Esophagus muscularis mucosa (tissue), 4 donors: ENCODE data around the gene KLHL29. TPM values are rescaled to one million over a fixed set of nuclear protein-coding genes. Genes with fewer than 3 reads are reported as not detected.

Experiments
- DNase-seq: peaks from one replicate; pipeline ENCODE4 v3.0.0-alpha.2; 2017; ENCODE audit errors: extremely low spot score
- H3K27ac ChIP-seq, 4 donors: fragments of 200-600 bp; sonication (generic); replicated peaks in 1 of 4; 1 replicate in 3 of 4; 2 replicates in 1 of 4; pipeline ENCODE4 v1.5.1; 2016 to 2019; ENCODE audit warnings: mild to moderate bottlenecking in 1 of 4
- H3K27me3 ChIP-seq, 4 donors: fragments of 200-600 bp; sonication (generic); one replicate each; pipeline versions ENCODE4 v1.5.1 to v1.6.0; 2016 to 2019
- H3K36me3 ChIP-seq, 4 donors: fragments of 200-600 bp; sonication (generic); one replicate each; pipeline ENCODE4 v1.5.1; 2016 to 2019
- H3K4me1 ChIP-seq, 4 donors: fragments of 200-600 bp; sonication (generic); one replicate each; pipeline ENCODE4 v1.5.1; 2016 to 2019
- H3K4me3 ChIP-seq, 4 donors: fragments of 200-600 bp; sonication (generic); 1 replicate in 2 of 4; 2 replicates in 2 of 4; pipeline ENCODE4 v1.5.1; 2016 to 2019; ENCODE audit warnings: mild to moderate bottlenecking in 4 of 4, moderate library complexity in 1 of 4
- H3K9me3 ChIP-seq, 4 donors: fragments of 200-600 bp; sonication (generic); 1 replicate in 3 of 4; 2 replicates in 1 of 4; pipeline ENCODE4 v1.5.1; 2016 to 2019
- EP300 ChIP-seq: sonication (generic); formaldehyde crosslinking; IDR thresholded peaks from one replicate; pipeline ENCODE4 v1.6.1; 2017; ENCODE audit warnings: antibody characterized with exemption
- POLR2A ChIP-seq: fragments of 450-650 bp; IDR thresholded peaks from one replicate; pipeline ENCODE4 v1.6.1; 2017; ENCODE audit warnings: antibody characterized with exemption, moderate library complexity, mild to moderate bottlenecking, low read depth
- POLR2AphosphoS5 ChIP-seq, 2 donors: sonication (generic); formaldehyde crosslinking; IDR thresholded peaks; one replicate each; pipeline ENCODE4 v1.6.1; 2017; ENCODE audit warnings: antibody characterized with exemption in 2 of 2
- WGBS: methylation state at CpG from one replicate; pipeline ENCODE4 v1.1.5; 2018; 5-methylcytosine and 5-hydroxymethylcytosine counted together
- intact Hi-C: fragments of 100-400 bp; cut with DNase I; formaldehyde crosslinking; loops from one replicate; pipeline ENCODE4 v1.15.1; 2023
- total RNA-seq, 4 donors: library from RNA; depleted of rRNA; stranded (reverse); fragments of >200 nt; gene quantifications; one replicate each; pipeline versions ENCODE4 v1.1.0 to v1.2.1, GENCODE V29; 2016
- TF ChIP-seq, protein P1 (sequence below), 3 experiments: fragments of 200-600 bp in 2 of 3; fragments of 450-650 bp in 1 of 3; sonication (generic) in 2 of 3; IDR thresholded peaks; one replicate each; pipeline ENCODE4 v1.5.1; 2017 to 2019; ENCODE audit warnings: antibody characterized with exemption in 3 of 3, mild to moderate bottlenecking in 2 of 3, moderate library complexity in 1 of 3

KLHL29 gene
- total RNA-seq, 4 donors from 2014 or later: 22.0 to 26.1 (median 23.4) TPM

DNA sequence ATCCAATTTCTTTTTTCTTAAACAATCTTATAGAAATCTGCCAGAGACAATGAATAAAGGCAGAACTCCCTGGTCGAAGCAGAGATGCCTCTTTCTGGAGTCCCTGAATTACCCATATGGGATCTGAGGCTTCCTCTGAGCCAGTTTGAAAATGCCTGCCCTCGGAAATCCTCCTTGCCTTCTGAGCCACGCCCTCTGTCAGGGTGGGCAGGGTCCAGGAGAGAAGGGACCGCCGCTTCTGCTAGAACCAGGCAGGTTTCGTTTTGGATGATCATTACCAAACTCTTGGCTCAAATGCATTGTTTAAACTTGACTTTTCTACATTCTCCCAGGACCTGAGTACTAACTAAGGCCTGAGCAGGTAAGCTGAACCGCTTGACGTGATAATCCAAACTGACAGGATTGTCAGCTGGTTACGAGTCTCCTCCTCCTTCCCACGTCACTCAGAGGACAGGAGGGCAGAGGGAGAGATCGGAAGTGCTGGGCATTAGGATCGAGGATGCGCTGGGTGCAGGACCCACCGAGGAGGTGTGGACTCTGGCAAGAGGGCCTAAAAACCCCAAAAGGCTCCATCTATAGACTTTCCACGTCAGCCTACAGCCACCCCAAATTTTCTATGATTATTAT lies 128.4 kb downstream of the KLHL29 start:
- intact Hi-C loops: no loop called here
- no peaks in the 10 kb centered on the region for H3K9me3 ChIP-seq
- no peaks in the 10 kb centered on the region for H3K36me3 ChIP-seq
- peaks cover 9 to 40% (median 29%) of the 10 kb centered on the region in 4 donors for H3K4me1 ChIP-seq
- 63% methylated on average over 11 of the region's 15 CpGs for WGBS
- DNase-seq: no peak
- H3K4me3 ChIP-seq: peak overlapping the region in 3 of 4 donors; percentile 7 to 44 (median 26)
- peak overlapping the region; percentile 47 to 76 (median 64) for H3K27ac ChIP-seq
- TF ChIP-seq POLR2AphosphoS5 (IDR thresholded peaks at IDR 0.05): peak; percentile 49 to 76
- TF ChIP-seq, protein P1, sequence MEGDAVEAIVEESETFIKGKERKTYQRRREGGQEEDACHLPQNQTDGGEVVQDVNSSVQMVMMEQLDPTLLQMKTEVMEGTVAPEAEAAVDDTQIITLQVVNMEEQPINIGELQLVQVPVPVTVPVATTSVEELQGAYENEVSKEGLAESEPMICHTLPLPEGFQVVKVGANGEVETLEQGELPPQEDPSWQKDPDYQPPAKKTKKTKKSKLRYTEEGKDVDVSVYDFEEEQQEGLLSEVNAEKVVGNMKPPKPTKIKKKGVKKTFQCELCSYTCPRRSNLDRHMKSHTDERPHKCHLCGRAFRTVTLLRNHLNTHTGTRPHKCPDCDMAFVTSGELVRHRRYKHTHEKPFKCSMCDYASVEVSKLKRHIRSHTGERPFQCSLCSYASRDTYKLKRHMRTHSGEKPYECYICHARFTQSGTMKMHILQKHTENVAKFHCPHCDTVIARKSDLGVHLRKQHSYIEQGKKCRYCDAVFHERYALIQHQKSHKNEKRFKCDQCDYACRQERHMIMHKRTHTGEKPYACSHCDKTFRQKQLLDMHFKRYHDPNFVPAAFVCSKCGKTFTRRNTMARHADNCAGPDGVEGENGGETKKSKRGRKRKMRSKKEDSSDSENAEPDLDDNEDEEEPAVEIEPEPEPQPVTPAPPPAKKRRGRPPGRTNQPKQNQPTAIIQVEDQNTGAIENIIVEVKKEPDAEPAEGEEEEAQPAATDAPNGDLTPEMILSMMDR (IDR thresholded peaks at IDR 0.05): no peak
- no peaks in the 10 kb centered on the region for H3K27me3 ChIP-seq

DNA sequence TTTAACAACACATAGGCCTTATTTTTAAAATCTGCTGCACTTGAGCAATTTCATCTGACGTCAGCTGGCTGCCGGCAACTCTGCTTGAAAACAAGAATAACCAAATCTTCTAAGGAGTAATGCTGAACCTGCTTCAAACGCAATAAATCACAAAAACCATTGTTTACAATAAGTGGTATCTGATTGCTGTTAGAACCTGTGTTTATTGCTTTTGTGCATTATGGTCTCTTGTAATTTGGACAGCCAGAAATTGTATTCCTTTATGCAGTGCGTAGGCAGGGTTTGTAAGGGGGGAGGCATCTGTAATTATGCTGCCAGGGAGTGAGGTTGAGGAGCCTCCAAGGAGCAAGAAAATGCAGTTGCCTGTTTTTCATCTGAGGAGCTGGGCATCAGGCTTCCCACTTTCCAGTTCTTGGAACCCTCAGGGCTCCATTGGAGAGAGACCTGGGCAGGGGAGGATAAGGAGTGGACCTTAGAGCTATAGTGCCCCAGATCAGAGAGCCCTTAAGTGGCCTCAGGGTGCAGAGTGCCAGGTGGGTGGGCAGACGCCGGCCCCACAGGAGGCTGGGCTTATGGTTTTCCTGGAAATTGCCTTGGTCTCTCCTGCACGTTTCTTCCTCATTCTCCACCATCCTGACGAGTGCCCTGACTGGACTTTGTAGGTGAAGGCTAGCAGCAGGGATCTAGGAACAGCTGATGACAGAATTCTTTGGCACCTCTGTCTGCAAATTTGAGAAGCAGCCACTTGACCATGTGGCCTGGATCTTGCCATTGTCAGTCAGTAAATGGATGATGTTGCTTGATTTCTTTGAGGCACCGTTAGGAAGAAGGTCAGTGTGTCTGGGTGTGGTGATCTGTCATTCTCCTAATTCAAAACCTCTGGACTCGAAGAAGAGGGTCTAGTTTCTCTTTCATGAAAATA lies 129.2 kb downstream of the KLHL29 start:
- peak overlapping the region; percentile 47 to 76 (median 64) for H3K27ac ChIP-seq
- no peak for DNase-seq

DNA sequence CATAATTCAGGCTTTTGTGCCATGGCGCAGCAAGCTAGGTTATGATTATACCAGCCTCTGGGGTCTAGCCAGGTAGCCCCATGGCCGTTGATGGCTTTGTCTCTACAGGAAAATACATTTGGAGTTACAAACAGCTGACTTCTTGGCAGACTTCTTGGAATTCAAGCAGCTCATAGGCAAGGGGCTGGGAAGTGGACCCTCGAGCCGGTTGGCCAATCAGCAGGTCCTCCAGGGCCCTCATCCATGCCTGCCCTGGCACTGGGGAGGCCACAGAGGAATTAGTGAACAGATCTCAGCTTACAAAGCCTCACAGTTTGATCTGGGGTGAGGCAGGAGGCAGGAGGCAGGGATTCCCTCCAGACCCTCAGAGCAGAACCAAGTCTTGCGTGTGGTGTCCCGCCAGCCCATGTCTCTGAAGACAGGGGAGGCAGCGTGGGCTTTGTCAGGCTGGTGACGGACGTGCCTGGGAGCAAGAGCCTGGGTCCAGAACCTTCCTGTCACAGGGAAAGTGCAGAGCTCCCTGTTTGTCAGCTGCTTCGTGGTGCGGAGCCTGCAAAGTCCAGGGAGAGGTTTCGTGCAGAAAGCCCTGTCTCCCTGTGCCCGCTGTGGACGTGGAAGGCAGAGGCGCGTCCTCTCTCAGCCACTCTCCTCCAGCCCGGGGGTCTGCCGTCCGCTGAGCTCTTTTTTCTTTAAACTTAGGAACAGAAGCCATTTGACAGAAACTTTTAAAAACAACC lies 131.7 kb downstream of the KLHL29 start:
- H3K4me3 ChIP-seq: no peak overlapping the region
- H3K27ac ChIP-seq: no peak overlapping the region
- no peaks in the 10 kb centered on the region for H3K36me3 ChIP-seq
- DNase-seq: no peak
- WGBS: 88% methylated on average over 13 of the region's 19 CpGs
- no peak for TF ChIP-seq POLR2A
- no peak for TF ChIP-seq EP300
- TF ChIP-seq POLR2AphosphoS5 (IDR thresholded peaks at IDR 0.05): no peak
- TF ChIP-seq, protein P1 (IDR thresholded peaks at IDR 0.05): no peak
- intact Hi-C loops: no loop called here
- peaks cover 16 to 72% (median 62%) of the 10 kb centered on the region in 4 donors for H3K4me1 ChIP-seq
- no peaks in the 10 kb centered on the region for H3K9me3 ChIP-seq
- H3K27me3 ChIP-seq: no peaks in the 10 kb centered on the region

More for the DNA sequence above, 129.2 kb downstream of the KLHL29 start:
- 46% methylated on average over 10 of the region's 10 CpGs for WGBS
- Histone ChIP-seq H3K27me3 (no peaks in the 10 kb centered on the region), H3K4me1 (peaks cover 14 to 48% (median 36%) of the 10 kb centered on the region in 4 donors), H3K4me3 (peak overlapping the region in 2 of 4 donors; percentile 7 to 44), H3K9me3 (no peaks in the 10 kb centered on the region), H3K36me3 (no peaks in the 10 kb centered on the region)
- TF ChIP-seq POLR2A (no peak), EP300 (no peak), POLR2AphosphoS5 (IDR thresholded peaks at IDR 0.05) (no peak)
- TF ChIP-seq, protein P1 (IDR thresholded peaks at IDR 0.05): no peak
- intact Hi-C loops: no loop called here

DNA sequence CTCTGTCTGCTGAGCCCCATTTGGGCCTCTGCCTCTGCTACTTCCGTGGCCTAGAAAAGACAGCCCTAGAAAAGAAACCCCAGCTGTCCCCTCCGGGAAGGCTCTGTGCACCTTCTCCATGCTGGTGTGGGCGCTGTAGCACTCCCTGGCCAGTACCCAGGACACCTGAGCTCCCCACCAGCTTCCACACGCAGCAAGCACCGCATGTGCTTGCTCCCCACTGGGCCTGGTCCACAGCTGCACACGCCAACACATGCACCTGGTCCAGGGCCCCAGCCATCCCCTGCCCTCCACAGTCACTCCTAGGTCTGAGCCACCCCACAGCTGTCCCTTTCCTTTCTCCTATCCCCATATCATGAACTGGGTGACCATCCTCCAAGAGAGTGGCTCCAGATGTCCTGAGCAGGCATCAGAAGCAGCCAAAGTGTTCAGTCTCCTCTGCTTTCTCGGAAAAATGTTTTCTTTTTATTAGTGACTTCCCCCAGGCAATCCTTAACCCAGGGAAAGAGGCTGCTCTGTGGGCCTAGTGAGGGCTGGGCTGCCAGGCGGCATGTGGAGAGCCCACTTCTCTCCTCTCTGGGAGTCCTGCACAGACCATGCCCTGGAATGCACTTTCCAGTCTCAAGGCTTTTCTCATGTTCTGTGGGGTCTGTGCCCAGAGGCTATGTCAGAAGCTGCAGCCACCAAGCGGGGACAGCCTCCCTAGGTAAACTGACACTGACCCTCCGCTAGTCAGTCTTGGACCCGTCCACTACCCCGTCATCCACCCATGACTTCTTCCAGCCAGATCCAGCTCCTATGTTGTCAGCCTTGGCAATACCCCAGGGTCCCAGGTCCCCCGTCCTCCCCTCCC lies 133.7 kb downstream of the KLHL29 start:
- no peaks in the 10 kb centered on the region for H3K9me3 ChIP-seq
- no peaks in the 10 kb centered on the region for H3K27me3 ChIP-seq
- H3K36me3 ChIP-seq: no peaks in the 10 kb centered on the region
- intact Hi-C loops: no loop called here
- peaks cover 21 to 70% (median 66%) of the 10 kb centered on the region in 4 donors for H3K4me1 ChIP-seq
- WGBS: 82% methylated on average over 11 of the region's 13 CpGs
- H3K27ac ChIP-seq: peak overlapping the region; percentile 57 to 94 (median 66)
- DNase-seq: no peak
- H3K4me3 ChIP-seq: no peak overlapping the region
- TF ChIP-seq POLR2AphosphoS5 (IDR thresholded peaks at IDR 0.05) (no peak), EP300 (no peak), POLR2A (no peak)
- TF ChIP-seq, protein P1 (IDR thresholded peaks at IDR 0.05): no peak
